ENCODE data around the gene SDCCAG8. TPM values are rescaled to one million over a fixed set of nuclear protein-coding genes. Genes with fewer than 3 reads are reported as not detected.

Gene SDCCAG8
- total and polyA plus RNA-seq, 8 donors, result 24.3 to 37.1 (median 30.0) TPM

DNA sequence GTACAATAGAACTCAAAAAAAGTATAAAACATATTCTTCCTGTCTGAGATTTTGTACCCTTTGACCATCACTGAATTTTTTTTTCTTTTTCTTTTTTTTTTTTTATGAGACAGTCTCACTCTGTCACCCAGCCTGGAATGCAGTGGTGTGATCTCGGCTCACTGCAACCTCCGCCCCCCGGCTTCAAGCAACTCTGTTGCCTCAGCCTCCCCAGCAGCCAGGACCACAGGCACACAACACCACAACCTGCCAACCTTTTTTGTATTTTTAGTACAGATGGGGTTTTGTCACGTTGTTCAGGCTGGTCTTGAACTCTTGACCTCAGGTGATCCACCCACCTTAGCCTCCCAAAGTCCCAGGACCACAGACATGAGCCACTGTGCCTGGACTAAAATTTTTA, 10.4 kb downstream of the SDCCAG8 start:
- no peak overlapping the region for H3K27ac ChIP-seq
- TF ChIP-seq, protein P1, sequence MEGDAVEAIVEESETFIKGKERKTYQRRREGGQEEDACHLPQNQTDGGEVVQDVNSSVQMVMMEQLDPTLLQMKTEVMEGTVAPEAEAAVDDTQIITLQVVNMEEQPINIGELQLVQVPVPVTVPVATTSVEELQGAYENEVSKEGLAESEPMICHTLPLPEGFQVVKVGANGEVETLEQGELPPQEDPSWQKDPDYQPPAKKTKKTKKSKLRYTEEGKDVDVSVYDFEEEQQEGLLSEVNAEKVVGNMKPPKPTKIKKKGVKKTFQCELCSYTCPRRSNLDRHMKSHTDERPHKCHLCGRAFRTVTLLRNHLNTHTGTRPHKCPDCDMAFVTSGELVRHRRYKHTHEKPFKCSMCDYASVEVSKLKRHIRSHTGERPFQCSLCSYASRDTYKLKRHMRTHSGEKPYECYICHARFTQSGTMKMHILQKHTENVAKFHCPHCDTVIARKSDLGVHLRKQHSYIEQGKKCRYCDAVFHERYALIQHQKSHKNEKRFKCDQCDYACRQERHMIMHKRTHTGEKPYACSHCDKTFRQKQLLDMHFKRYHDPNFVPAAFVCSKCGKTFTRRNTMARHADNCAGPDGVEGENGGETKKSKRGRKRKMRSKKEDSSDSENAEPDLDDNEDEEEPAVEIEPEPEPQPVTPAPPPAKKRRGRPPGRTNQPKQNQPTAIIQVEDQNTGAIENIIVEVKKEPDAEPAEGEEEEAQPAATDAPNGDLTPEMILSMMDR (IDR thresholded peaks at IDR 0.05), result no peak
- ATAC-seq, result no peak
- H3K36me3 ChIP-seq, result no peaks in the 10 kb centered on the region
- H3K4me1 ChIP-seq, result peaks cover 0 to 13% (median 0%) of the 10 kb centered on the region in 3 donors
- H3K9me3 ChIP-seq, result no peaks in the 10 kb centered on the region
- FAIRE-seq, result no peak
- H3K27me3 ChIP-seq, result no peaks in the 10 kb centered on the region
- 95 to 98% methylated on average over 4 of the region's 4 CpGs for WGBS, 2 donors
- no peak for DNase-seq
- intact Hi-C loops (cut with DNase I), result no loop called here
- no peak overlapping the region for H3K4me3 ChIP-seq

DNA sequence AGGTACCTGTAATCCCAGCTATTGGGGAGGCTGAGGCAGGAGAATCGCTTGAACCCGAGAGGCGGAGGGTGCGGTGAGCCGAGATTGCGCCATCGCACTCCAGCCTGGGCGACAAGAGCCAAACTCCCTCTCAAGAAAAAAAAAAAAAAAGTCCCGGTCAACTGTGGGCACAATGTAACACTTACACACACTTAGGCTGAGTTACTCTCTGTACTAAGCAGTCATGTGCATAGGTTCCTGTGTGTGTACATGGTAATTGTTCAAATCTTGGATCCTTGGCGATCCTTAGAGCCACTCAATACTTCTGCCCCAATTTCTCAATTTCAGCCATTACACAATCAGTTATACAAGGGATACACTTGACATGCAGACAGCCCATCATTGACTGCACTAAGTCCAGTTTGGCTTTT, 11.6 kb downstream of the SDCCAG8 start:
- FAIRE-seq, result no peak
- Histone ChIP-seq H3K27me3 (no peaks in the 10 kb centered on the region), H3K4me3 (no peak overlapping the region), H3K27ac (peak overlapping the region in 2 of 4 donors; percentile 55 to 69), H3K4me1 (peaks cover 0 to 13% (median 0%) of the 10 kb centered on the region in 3 donors), H3K9me3 (no peaks in the 10 kb centered on the region), H3K36me3 (peaks cover 0 to 10% (median 0%) of the 10 kb centered on the region in 3 donors)
- intact Hi-C loops (cut with DNase I), result no loop called here
- DNase-seq, result no peak
- WGBS, 2 donors, result 92 to 93% methylated on average over 10 of the region's 10 CpGs
- ATAC-seq, result peak in 3 of 4 donors; percentile 26 to 54 (median 48)
- TF ChIP-seq, protein P1 (IDR thresholded peaks at IDR 0.05), result no peak

DNA sequence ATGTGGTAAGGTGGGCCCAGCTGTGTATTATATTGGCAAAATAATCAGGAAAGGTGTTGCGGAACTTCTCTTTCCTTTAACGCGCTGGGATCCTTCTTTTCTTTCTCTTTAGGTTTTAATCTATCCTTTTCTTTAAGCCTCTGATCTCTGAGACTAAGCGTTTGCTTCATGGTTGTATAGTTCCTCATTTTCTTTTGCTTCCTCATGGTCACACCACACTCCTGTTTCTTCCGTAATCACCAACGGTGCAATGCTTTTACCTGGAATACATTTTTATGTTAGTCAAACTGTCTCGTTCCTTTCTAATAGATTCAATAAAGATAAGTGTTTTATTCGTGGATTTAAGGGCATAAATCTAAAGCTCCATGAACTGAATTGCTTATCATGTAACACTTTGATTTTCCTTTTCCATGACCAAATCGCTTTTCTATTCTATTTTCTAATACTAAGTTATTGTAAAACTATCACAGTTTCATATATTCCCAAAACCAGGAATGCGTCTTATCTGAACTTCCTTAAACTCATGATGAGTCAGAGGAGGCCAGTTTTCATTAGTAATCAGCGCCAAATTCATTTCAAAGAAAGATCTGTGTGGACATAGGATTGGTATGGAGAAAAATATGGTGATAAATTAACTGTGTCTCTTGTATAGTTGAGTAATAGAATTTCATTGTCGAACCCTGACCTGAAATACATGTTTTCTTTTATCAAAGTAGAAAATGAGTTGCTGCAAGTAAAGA, 12.2 kb downstream of the SDCCAG8 start:
- Histone ChIP-seq H3K4me1 (peaks cover 0 to 13% (median 0%) of the 10 kb centered on the region in 3 donors), H3K4me3 (no peak overlapping the region)
- no peak for FAIRE-seq

DNA sequence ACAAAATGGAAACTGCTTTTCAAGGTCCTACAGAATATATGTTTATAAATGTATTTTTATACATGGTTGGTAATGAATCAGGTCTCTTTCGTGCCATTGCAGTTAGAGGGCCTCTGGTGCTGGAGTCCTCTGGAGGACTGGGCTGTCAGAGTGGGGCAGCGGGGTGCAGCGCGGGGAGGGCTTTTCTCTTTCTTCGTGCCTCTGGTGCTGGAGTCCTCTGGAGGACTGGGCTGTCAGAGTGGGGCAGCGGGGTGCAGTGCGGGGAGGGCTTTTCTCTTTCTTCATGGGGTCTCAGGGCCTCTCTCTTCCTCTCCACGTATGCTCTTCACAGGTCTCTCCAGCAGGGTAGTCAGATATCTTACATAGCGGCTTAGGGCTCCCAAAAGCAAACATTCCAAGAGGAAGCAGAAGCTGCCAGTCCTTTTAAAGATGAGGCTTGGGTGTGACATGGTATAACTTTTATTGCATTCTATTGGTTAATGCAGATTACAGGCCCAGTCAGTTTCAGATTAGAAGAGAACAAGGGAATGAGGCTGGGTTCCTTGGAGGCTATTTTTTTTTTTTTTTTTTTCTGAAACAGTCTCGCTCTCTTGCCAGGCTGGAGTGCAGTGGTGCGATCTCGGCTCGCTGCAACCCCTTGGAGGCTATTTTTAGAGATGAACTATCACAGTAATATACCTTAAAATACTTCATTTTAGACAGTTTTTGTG, 13.1 kb downstream of the SDCCAG8 start:
- ATAC-seq (peak in 3 of 4 donors; percentile 4 to 11 (median 9)), FAIRE-seq (no peak), DNase-seq (no peak)
- TF ChIP-seq, protein P1 (IDR thresholded peaks at IDR 0.05), result no peak
- Histone ChIP-seq H3K36me3 (peaks cover 0 to 13% (median 0%) of the 10 kb centered on the region in 3 donors), H3K4me1 (peaks cover 0 to 13% (median 0%) of the 10 kb centered on the region in 3 donors), H3K27ac (peak overlapping the region in 2 of 4 donors; percentile 55 to 69), H3K4me3 (no peak overlapping the region), H3K27me3 (no peaks in the 10 kb centered on the region), H3K9me3 (no peaks in the 10 kb centered on the region)
- intact Hi-C loops (cut with DNase I), result no loop called here
- WGBS, 2 donors, result 92 to 95% methylated on average over 13 of the region's 13 CpGs

More for the DNA sequence above, 12.2 kb downstream of the SDCCAG8 start:
- Histone ChIP-seq H3K27me3 (no peaks in the 10 kb centered on the region), H3K9me3 (no peaks in the 10 kb centered on the region), H3K27ac (peak overlapping the region in 2 of 4 donors; percentile 55 to 69), H3K36me3 (peaks cover 0 to 13% (median 0%) of the 10 kb centered on the region in 3 donors)
- ATAC-seq (peak in 3 of 4 donors; percentile 59 to 67 (median 66)), DNase-seq (no peak)
- TF ChIP-seq, protein P1 (IDR thresholded peaks at IDR 0.05), result no peak
- WGBS, 2 donors, result 66 to 72% methylated on average over 12 of the region's 12 CpGs
- intact Hi-C loops (cut with DNase I), result no loop called here
